MG63 (cell line): ENCODE results near the gene ACSS2. TPM values are rescaled to one million over a fixed set of nuclear protein-coding genes. Genes with fewer than 3 reads are reported as not detected.

ENCODE experiments used
- DNase-seq: peaks from one replicate; pipeline ENCODE4 v3.0.0-alpha.2; 2020
- H3K27me3 ChIP-seq: fragments of 250-450 bp; sonication (Bioruptor Pico); 2 replicates; pipeline ENCODE4 v1.5.1; 2020; ENCODE audit warnings: mild to moderate bottlenecking, moderate library complexity
- H3K36me3 ChIP-seq: fragments of 250-450 bp; sonication (Bioruptor Pico); 2 replicates; pipeline ENCODE4 v1.5.1; 2020; ENCODE audit warnings: mild to moderate bottlenecking, moderate library complexity
- H3K4me3 ChIP-seq: fragments of 250-450 bp; sonication (Bioruptor Pico); 2 replicates; pipeline ENCODE4 v1.5.1; 2020; ENCODE audit warnings: mild to moderate bottlenecking, moderate library complexity
- H3K9me3 ChIP-seq: fragments of 250-450 bp; sonication (Bioruptor Pico); 2 replicates; pipeline ENCODE4 v1.5.1; 2020; ENCODE audit warnings: mild to moderate bottlenecking, moderate library complexity
- total RNA-seq: library from RNA; depleted of rRNA; stranded (reverse); fragments of >200 nt; shearing (Covaris generic); gene quantifications from 2 replicates; pipeline ENCODE4 v1.2.3, GENCODE V29; 2014; ENCODE audit warnings: low replicate concordance; rRNA removed

ACSS2 gene
- total RNA-seq = 24.8 and 31.8 TPM in 2 replicates

DNA sequence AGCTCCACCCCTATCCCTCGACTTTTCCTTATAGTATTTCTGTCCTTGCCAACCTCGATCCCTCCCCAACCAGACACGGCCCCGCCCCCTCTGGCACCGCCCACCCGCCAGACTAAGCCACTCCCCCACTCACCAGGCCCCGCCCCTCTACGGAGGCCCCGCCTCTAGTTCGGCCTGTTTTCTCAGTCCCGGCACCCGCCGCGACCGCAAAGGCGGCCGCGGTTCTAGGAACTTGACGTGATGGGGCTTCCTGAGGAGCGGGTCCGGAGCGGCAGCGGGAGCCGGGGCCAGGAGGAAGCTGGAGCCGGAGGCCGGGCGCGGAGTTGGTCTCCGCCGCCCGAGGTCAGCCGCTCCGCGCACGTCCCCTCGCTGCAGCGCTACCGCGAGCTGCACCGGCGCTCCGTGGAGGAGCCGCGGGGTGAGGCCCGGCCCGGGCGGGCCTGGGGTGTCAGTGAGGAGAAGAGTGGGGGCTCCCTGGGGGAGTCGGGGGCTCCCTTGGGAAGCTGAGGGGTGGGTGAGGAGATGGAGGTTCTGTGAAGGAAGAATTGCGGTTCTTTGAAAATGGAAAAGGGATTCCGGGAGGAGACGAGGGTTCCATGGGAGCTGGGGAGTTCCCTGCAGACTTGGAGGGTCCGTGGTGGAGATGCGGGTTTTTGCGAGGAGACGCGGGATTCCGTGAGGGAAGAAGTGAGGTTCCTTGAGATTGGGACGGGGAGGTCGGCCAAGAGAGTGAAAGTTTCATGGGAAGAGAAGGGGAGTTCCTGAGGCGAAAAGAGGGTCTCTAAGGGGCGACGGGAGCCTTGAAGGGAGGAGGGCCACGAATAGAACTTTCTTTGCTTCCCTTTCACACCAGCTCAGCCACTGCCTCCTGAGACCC, at the start of gene ACSS2:
Gene ACSS2, plus strand, starts transcription at position 207 of the 877 bp plus-strand sequence. Its CDS starts 34 bp downstream, at position 241.
- Histone ChIP-seq H3K4me3 (peak within 1 kb of the TSS; percentile 70), H3K36me3 (no peaks in the 10 kb centered on the region), H3K27me3 (peaks cover 6% of the 10 kb centered on the region; the same call in 1 of the 2 replicates), H3K9me3 (no peaks in the 10 kb centered on the region)
- DNase-seq = peak; percentile 8

DNA sequence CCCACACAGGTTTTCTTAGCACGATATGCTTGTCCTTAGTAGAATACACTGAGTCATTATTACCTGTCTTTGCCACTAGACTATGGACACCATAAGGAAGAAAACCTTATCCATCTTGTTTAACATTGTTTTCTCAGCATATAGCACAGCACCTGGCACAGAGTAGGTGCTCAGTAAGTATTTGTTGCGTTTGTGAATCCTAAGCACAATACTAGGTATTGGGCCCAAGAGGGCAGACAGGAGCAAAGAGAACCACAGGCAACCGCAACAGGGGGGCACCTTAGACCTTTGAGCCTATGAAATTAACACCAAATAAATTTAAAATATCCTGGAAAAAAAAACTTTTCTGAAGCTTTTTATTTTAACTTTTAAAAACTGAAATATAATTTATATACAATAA, 47.2 kb upstream of the ACSS2 start:
- DNase-seq = no peak
- Histone ChIP-seq H3K36me3 (no peaks in the 10 kb centered on the region), H3K27me3 (peaks cover 19% of the 10 kb centered on the region), H3K4me3 (no peak overlapping the region), H3K9me3 (no peaks in the 10 kb centered on the region)

DNA sequence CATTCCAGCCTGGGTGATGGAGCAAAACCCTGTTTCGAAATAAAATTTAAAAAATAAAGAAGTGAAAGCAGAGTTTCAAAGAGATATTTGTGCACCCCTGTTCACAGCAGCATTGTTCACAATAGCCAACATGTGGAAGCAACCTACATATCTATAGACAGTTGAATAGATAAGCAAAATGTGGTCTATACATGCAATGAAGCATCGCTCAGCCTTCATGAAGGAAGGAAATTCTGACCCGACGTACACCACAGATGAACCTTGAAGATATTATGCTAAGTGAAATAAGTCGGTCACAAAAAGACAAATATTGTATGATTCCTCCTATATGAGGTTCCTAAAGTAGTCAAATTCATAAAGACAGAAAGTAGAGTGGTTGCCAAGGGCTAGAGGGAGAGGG, 44.5 kb upstream of the ACSS2 start:
- DNase-seq = no peak
- Histone ChIP-seq H3K27me3 (peaks cover 24% of the 10 kb centered on the region), H3K9me3 (no peaks in the 10 kb centered on the region), H3K36me3 (no peaks in the 10 kb centered on the region), H3K4me3 (no peak overlapping the region)

- H3K27me3 ChIP-seq = peaks cover 31% of the 10 kb centered on the region
- H3K4me3 ChIP-seq = no peak overlapping the region
- H3K36me3 ChIP-seq = no peaks in the 10 kb centered on the region
- DNase-seq = no peak
- H3K9me3 ChIP-seq = no peaks in the 10 kb centered on the region
Measured at GRCh38 chr20:34834459-34834893, 41.9 kb upstream of the ACSS2 start.

DNA sequence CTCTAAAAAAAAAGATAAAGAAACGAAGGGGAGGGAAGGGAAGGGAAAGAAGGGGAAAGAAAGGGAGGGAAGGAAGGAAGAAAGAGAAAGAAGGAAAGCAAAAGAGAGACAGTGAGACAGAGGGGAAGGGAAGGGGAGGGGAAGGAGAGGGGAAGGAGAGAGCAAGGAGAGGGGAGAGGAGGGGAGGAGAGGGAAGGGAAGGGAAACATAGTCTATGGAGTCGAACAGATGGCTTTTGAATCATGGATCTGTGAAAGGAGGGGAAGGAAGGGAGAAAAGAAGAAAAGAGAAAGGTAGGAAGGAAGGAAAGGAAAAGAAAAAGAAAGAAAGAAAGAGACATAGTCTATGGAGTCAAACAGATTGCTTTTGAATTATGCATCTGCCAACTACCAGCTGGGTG, 34.3 kb upstream of the ACSS2 start:
- DNase-seq = no peak
- Histone ChIP-seq H3K36me3 (no peaks in the 10 kb centered on the region), H3K9me3 (no peaks in the 10 kb centered on the region), H3K4me3 (no peak overlapping the region), H3K27me3 (peaks cover 32% of the 10 kb centered on the region)

GRCh38 chr20:34843421-34843820, 33.0 kb upstream of the ACSS2 start:
- H3K9me3 ChIP-seq = no peaks in the 10 kb centered on the region
- no peak overlapping the region for H3K4me3 ChIP-seq
- H3K36me3 ChIP-seq = no peaks in the 10 kb centered on the region
- H3K27me3 ChIP-seq = peaks cover 32% of the 10 kb centered on the region
- DNase-seq = no peak

GRCh38 chr20:34848597-34848996, 27.8 kb upstream of the ACSS2 start:
- Histone ChIP-seq H3K27me3 (no peaks in the 10 kb centered on the region), H3K36me3 (no peaks in the 10 kb centered on the region), H3K4me3 (no peak overlapping the region), H3K9me3 (no peaks in the 10 kb centered on the region)
- DNase-seq = no peak

GRCh38 chr20:34849778-34850177, 26.6 kb upstream of the ACSS2 start:
- no peak for DNase-seq
- Histone ChIP-seq H3K36me3 (no peaks in the 10 kb centered on the region), H3K27me3 (no peaks in the 10 kb centered on the region), H3K9me3 (no peaks in the 10 kb centered on the region), H3K4me3 (no peak overlapping the region)

DNA sequence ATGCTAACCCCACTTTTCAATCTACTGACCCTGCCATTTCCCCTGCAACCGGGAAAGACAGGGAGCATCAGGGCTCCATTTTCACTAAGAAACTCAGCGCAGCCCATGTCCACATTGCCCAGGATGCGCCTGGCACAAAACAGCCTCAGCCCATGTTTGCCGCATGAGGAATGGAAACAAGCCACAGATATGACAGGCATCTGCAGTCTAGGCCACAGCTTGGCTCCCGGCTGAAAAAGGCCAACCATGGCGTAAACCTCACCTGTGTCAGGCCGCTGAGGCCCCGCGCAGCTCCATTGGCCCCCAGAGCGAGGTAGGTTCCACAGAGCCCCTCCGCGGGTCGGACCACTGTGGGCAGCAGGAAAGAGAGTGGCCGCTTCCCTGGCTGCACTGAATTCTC, 25.4 kb upstream of the ACSS2 start:
- no peak for DNase-seq
- H3K27me3 ChIP-seq = no peaks in the 10 kb centered on the region
- no peaks in the 10 kb centered on the region for H3K9me3 ChIP-seq
- no peak overlapping the region for H3K4me3 ChIP-seq
- H3K36me3 ChIP-seq = no peaks in the 10 kb centered on the region

DNA sequence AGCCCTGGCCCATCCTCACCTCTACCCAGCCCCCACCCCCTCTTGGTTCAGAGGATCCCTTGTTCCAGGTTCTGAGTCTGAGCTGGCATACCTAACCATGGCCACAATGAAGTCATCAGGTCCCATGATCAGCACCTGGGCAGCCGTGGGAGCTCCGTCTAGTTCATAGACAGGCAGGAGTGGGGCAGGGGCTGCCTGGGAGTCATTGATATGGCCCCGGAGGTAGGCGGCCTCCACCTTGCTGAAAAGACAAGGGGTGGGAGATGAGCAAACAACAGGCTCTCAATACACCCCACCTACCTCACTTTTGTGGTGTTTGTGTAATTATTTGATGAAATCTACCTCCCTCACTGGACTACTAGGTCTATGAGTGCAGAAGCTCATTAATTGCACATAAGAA, 24.1 kb upstream of the ACSS2 start:
- DNase-seq = no peak
- Histone ChIP-seq H3K9me3 (no peaks in the 10 kb centered on the region), H3K4me3 (no peak overlapping the region), H3K27me3 (no peaks in the 10 kb centered on the region), H3K36me3 (no peaks in the 10 kb centered on the region)

GRCh38 chr20:34859367-34859766, 17.0 kb upstream of the ACSS2 start:
- no peak for DNase-seq
- Histone ChIP-seq H3K4me3 (no peak overlapping the region), H3K36me3 (no peaks in the 10 kb centered on the region), H3K9me3 (no peaks in the 10 kb centered on the region), H3K27me3 (no peaks in the 10 kb centered on the region)

GRCh38 chr20:34859826-34860545, 16.4 kb upstream of the ACSS2 start:
- Histone ChIP-seq H3K36me3 (no peaks in the 10 kb centered on the region), H3K9me3 (no peaks in the 10 kb centered on the region), H3K4me3 (no peak overlapping the region), H3K27me3 (no peaks in the 10 kb centered on the region)
- DNase-seq = no peak

GRCh38 chr20:34861386-34862084, 14.9 kb upstream of the ACSS2 start:
- no peak for DNase-seq
- Histone ChIP-seq H3K9me3 (no peaks in the 10 kb centered on the region), H3K27me3 (no peaks in the 10 kb centered on the region), H3K4me3 (no peak overlapping the region), H3K36me3 (no peaks in the 10 kb centered on the region)

DNA sequence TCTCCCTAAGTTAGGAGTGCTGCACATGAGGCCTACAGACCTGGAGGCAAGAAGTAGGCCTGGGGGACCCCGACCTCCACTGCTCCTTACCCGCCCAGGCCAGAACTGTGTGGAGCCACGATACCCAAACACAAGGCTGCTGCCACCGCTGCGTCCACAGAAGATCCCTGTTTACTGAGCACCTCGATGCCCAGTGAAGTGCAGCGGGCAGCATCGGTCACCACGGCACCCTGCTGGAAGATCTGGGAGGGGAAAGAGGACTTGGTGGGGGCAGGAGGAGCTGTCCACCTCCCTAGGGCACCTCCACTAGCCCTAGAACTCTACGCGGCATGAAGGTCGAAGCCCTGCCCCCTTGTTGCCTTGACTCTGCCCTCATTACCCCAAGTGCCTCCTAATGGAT, 13.7 kb upstream of the ACSS2 start:
- Histone ChIP-seq H3K4me3 (no peak overlapping the region), H3K9me3 (no peaks in the 10 kb centered on the region), H3K27me3 (no peaks in the 10 kb centered on the region), H3K36me3 (no peaks in the 10 kb centered on the region)
- no peak for DNase-seq

- Histone ChIP-seq H3K36me3 (no peaks in the 10 kb centered on the region), H3K9me3 (no peaks in the 10 kb centered on the region), H3K4me3 (no peak overlapping the region), H3K27me3 (no peaks in the 10 kb centered on the region)
- no peak for DNase-seq
Measured at GRCh38 chr20:34863421-34863965, 12.9 kb upstream of the ACSS2 start.

- no peaks in the 10 kb centered on the region for H3K36me3 ChIP-seq
- H3K9me3 ChIP-seq = no peaks in the 10 kb centered on the region
- no peaks in the 10 kb centered on the region for H3K27me3 ChIP-seq
- no peak overlapping the region for H3K4me3 ChIP-seq
- DNase-seq = no peak
Measured at GRCh38 chr20:34864216-34864615, 12.2 kb upstream of the ACSS2 start.
